NCI-H2227 treated with DMSO at 0.1 percent for 48 hours (cell line): ENCODE results near the gene SIGLEC9.
A peak's percentile ranks its signal among the peaks of the same experiment; 100 is the strongest.

Experiments
- DNase-seq: peaks from one replicate; lab custom pipeline; 2025; lab: John Stamatoyannopoulos, UW

SIGLEC9 gene

GRCh38 chr19:51097166-51097738 lies 27.5 kb upstream of the SIGLEC9 start:
- peak; percentile 32 for DNase-seq

- no peak for DNase-seq
Measured at GRCh38 chr19:51097796-51098195, 26.9 kb upstream of the SIGLEC9 start.

- no peak for DNase-seq
Measured at GRCh38 chr19:51098365-51099046, 26.2 kb upstream of the SIGLEC9 start.

GRCh38 chr19:51099047-51099382 lies 25.7 kb upstream of the SIGLEC9 start:
- DNase-seq: no peak

GRCh38 chr19:51100601-51101000 lies 24.1 kb upstream of the SIGLEC9 start:
- DNase-seq: no peak

- DNase-seq: no peak
Measured at GRCh38 chr19:51101171-51101865, 23.4 kb upstream of the SIGLEC9 start.

GRCh38 chr19:51102991-51103390 lies 21.7 kb upstream of the SIGLEC9 start:
- no peak for DNase-seq

- DNase-seq: no peak
Measured at GRCh38 chr19:51103926-51104341, 20.8 kb upstream of the SIGLEC9 start.

- DNase-seq: no peak
Measured at GRCh38 chr19:51107406-51108065, 17.2 kb upstream of the SIGLEC9 start.

- DNase-seq: peak; percentile 93
Measured at GRCh38 chr19:51108066-51108804, 16.5 kb upstream of the SIGLEC9 start, which contains the start of gene CTU1. CTU1 (minus strand) TSS chr19:51108409; CDS start chr19:51104569, 3,840 bp downstream.

- DNase-seq: no peak
Measured at GRCh38 chr19:51108805-51109146, 15.9 kb upstream of the SIGLEC9 start.

GRCh38 chr19:51110666-51110971 lies 14.1 kb upstream of the SIGLEC9 start:
- DNase-seq: no peak

GRCh38 chr19:51111606-51112005 lies 13.1 kb upstream of the SIGLEC9 start:
- DNase-seq: no peak

- DNase-seq: no peak
Measured at GRCh38 chr19:51114087-51114729, 10.5 kb upstream of the SIGLEC9 start.

- DNase-seq: no peak
Measured at GRCh38 chr19:51116736-51117286, 7.9 kb upstream of the SIGLEC9 start.

- no peak for DNase-seq
Measured at GRCh38 chr19:51119101-51119500, 5.6 kb upstream of the SIGLEC9 start.

GRCh38 chr19:51119611-51120010 lies 5.1 kb upstream of the SIGLEC9 start:
- no peak for DNase-seq

GRCh38 chr19:51120160-51120559 lies 4.5 kb upstream of the SIGLEC9 start:
- no peak for DNase-seq

GRCh38 chr19:51121257-51121656 lies 3.4 kb upstream of the SIGLEC9 start:
- no peak for DNase-seq

GRCh38 chr19:51122112-51122981 lies 2.4 kb upstream of the SIGLEC9 start:
- DNase-seq: no peak

- DNase-seq: no peak
Measured at GRCh38 chr19:51123381-51123800, 1.3 kb upstream of the SIGLEC9 start.
